ENCODE data around the gene ABCA12.

The ABCA12 gene

GRCh38 chr2:215032153-215032552, 106.3 kb downstream of the ABCA12 start:
- no peak for DNase-seq (ENCODE audit: low spot score)

GRCh38 chr2:215031321-215031720, 107.1 kb downstream of the ABCA12 start:
- DNase-seq (ENCODE audit: low spot score) = no peak

- no peak for DNase-seq (ENCODE audit: low spot score)
Measured at GRCh38 chr2:215029936-215030335, 108.5 kb downstream of the ABCA12 start.

GRCh38 chr2:215028231-215028630, 110.2 kb downstream of the ABCA12 start:
- no peak for DNase-seq (ENCODE audit: low spot score)

GRCh38 chr2:215027779-215028178, 110.6 kb downstream of the ABCA12 start:
- DNase-seq (ENCODE audit: low spot score) = no peak

- no peak for DNase-seq (ENCODE audit: low spot score)
Measured at GRCh38 chr2:215022910-215023309, 115.5 kb downstream of the ABCA12 start.

GRCh38 chr2:215022418-215022817, 116.0 kb downstream of the ABCA12 start:
- peak; percentile 1 for DNase-seq (ENCODE audit: low spot score)

GRCh38 chr2:215020283-215020682, 118.1 kb downstream of the ABCA12 start:
- DNase-seq (ENCODE audit: low spot score) = no peak

- no peak for DNase-seq (ENCODE audit: low spot score)
Measured at GRCh38 chr2:215019521-215020145, 118.8 kb downstream of the ABCA12 start.

GRCh38 chr2:215019085-215019484, 119.3 kb downstream of the ABCA12 start:
- DNase-seq (ENCODE audit: low spot score) = no peak

GRCh38 chr2:215015421-215015820, 123.0 kb downstream of the ABCA12 start:
- no peak for DNase-seq (ENCODE audit: low spot score)

- DNase-seq (ENCODE audit: low spot score) = no peak
Measured at GRCh38 chr2:215010390-215010789, 128.0 kb downstream of the ABCA12 start.

GRCh38 chr2:215003001-215003400, 135.4 kb downstream of the ABCA12 start:
- DNase-seq (ENCODE audit: low spot score) = no peak

GRCh38 chr2:215002500-215002899, 135.9 kb downstream of the ABCA12 start:
- DNase-seq (ENCODE audit: low spot score) = peak; percentile 14

GRCh38 chr2:215000721-215001120, 137.7 kb downstream of the ABCA12 start:
- no peak for DNase-seq (ENCODE audit: low spot score)

GRCh38 chr2:214995926-214996670, 142.3 kb downstream of the ABCA12 start:
- DNase-seq (ENCODE audit: low spot score) = no peak

- DNase-seq (ENCODE audit: low spot score) = no peak
Measured at GRCh38 chr2:214995409-214995808, 143.0 kb downstream of the ABCA12 start.

GRCh38 chr2:214992911-214993310, 145.5 kb downstream of the ABCA12 start:
- DNase-seq (ENCODE audit: low spot score) = no peak

- no peak for DNase-seq (ENCODE audit: low spot score)
Measured at GRCh38 chr2:214989187-214989586, 149.2 kb downstream of the ABCA12 start.

GRCh38 chr2:214987261-214987660, 151.2 kb downstream of the ABCA12 start:
- DNase-seq (ENCODE audit: low spot score) = no peak

GRCh38 chr2:214985619-214986018, 152.8 kb downstream of the ABCA12 start:
- DNase-seq (ENCODE audit: low spot score) = no peak

- no peak for DNase-seq (ENCODE audit: low spot score)
Measured at GRCh38 chr2:214966420-214966819, 172.0 kb downstream of the ABCA12 start.

GRCh38 chr2:214960677-214961076, 177.7 kb downstream of the ABCA12 start:
- no peak for DNase-seq (ENCODE audit: low spot score)

- no peak for DNase-seq (ENCODE audit: low spot score)
Measured at GRCh38 chr2:214946949-214947348, 191.5 kb downstream of the ABCA12 start.

All from kidney capillary endothelial cell (primary cell).